Heart left ventricle (tissue), 13 donors: ENCODE results near the gene STRBP.

Experiments used
- POLR2A ChIP-seq, 2 donors: fragments of 450-650 bp; IDR thresholded peaks; one replicate each; pipeline ENCODE4 v1.6.1; 2017; ENCODE audit warnings: antibody characterized with exemption in 2 of 2, mild to moderate bottlenecking in 2 of 2, moderate library complexity in 2 of 2
- TF ChIP-seq, protein P1 (sequence below), 12 donors: fragments of 200-600 bp; sonication (generic) in 4 of 12; IDR thresholded peaks; one replicate each; pipeline versions ENCODE4 v1.5.0 to v1.8.0; 2018 to 2022; ENCODE audit warnings: antibody characterized with exemption in 12 of 12, mild to moderate bottlenecking in 5 of 12
- donor health status: ischemic (EF 13 %, LVEDD 7.1; RV severe dilation, severe dysfunction).
- donor health status: DM: no; HTN: yes; CAD: no.
- donor health status: DM: no; HTN: no; CAD: no.
- donor health status: ischemic (EF 25% LVEDD 6.9; RV normal size, moderate dysfunction).
- donor health status: ischemic (EF 25% LVEDD 5.7; RV mildly dilated, moderate dysfunction).
- donor health status: ischemic (EF 35%, LVEDD 5.7; RV mildly dilated, moderate dysfunction).
- donor health status: nonischemic (EF 11% LVEDD 7.7; RV severe dilation, severe dysfunction).
- donor health status: DM: yes; HTN: yes; CAD: no.
- donor health status: PGD.
- donor health status: ischemic (EF 29% LVEDD 5.4; RV normal size, mild dysfunction).
- donor health status: nonischemic (EF 23%, LVEDD 6.1; RV moderate dilation, normal function).

DNA sequence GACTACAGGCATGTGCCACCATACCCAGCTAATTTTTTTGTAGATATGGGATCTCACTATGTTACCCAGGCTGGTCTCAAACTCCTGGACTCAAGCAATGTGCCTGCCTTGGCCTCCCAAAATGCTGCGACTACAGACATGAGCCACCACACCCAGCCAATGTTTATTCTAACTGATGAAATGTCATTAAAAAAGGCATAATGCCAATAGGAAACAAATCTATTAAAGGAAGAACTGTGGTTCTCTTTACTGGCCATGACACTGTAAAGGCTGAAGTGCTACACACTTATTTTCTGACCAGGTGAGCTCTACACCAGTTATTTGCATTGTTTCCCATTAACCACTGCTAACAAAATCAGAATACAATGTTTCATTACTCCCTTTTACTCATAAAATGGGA is 106.0 kb downstream of the STRBP start:
- TF ChIP-seq POLR2A (IDR thresholded peaks at IDR 0.05), result no peak
- TF ChIP-seq, protein P1, sequence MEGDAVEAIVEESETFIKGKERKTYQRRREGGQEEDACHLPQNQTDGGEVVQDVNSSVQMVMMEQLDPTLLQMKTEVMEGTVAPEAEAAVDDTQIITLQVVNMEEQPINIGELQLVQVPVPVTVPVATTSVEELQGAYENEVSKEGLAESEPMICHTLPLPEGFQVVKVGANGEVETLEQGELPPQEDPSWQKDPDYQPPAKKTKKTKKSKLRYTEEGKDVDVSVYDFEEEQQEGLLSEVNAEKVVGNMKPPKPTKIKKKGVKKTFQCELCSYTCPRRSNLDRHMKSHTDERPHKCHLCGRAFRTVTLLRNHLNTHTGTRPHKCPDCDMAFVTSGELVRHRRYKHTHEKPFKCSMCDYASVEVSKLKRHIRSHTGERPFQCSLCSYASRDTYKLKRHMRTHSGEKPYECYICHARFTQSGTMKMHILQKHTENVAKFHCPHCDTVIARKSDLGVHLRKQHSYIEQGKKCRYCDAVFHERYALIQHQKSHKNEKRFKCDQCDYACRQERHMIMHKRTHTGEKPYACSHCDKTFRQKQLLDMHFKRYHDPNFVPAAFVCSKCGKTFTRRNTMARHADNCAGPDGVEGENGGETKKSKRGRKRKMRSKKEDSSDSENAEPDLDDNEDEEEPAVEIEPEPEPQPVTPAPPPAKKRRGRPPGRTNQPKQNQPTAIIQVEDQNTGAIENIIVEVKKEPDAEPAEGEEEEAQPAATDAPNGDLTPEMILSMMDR (IDR thresholded peaks at IDR 0.05), result no peak
